Measurements from ENCODE around the gene HDHD5.

HDHD5 gene

GRCh38 chr22:17120711-17121232 lies 38.3 kb downstream of the HDHD5 start:
- peak overlapping the region; percentile 32 for H3K4me3 ChIP-seq (replicated peaks; ENCODE audit: low read depth, low read length)
- no peak for TF ChIP-seq CTCF (IDR thresholded peaks at IDR 0.05; ENCODE audit: low read depth, low read length, missing control alignments)
- no peak for DNase-seq (ENCODE audit: extremely low read depth, low read depth)

- DNase-seq (ENCODE audit: extremely low read depth, low read depth) = no peak
These were observed 38.8 kb downstream of the HDHD5 start for GRCh38 chr22:17120281-17120680.

GRCh38 chr22:17119481-17120202 lies 39.4 kb downstream of the HDHD5 start:
- H3K4me3 ChIP-seq (replicated peaks; ENCODE audit: low read depth, low read length) = no peak overlapping the region
- peak; percentile 26 for TF ChIP-seq CTCF (IDR thresholded peaks at IDR 0.05; ENCODE audit: low read depth, low read length, missing control alignments)
- no peak for DNase-seq (ENCODE audit: extremely low read depth, low read depth)

More at GRCh38 chr22:17120281-17120680, 38.8 kb downstream of the HDHD5 start:
- H3K4me3 ChIP-seq (replicated peaks; ENCODE audit: low read depth, low read length) = no peak overlapping the region
- TF ChIP-seq CTCF (IDR thresholded peaks at IDR 0.05; ENCODE audit: low read depth, low read length, missing control alignments) = no peak

GRCh38 chr22:17118342-17118741 lies 40.7 kb downstream of the HDHD5 start:
- TF ChIP-seq CTCF (IDR thresholded peaks at IDR 0.05; ENCODE audit: low read depth, low read length, missing control alignments) = no peak
- no peak for DNase-seq (ENCODE audit: extremely low read depth, low read depth)
- H3K4me3 ChIP-seq (replicated peaks; ENCODE audit: low read depth, low read length) = no peak overlapping the region

- no peak overlapping the region for H3K4me3 ChIP-seq (replicated peaks; ENCODE audit: low read depth, low read length)
- no peak for DNase-seq (ENCODE audit: extremely low read depth, low read depth)
- TF ChIP-seq CTCF (IDR thresholded peaks at IDR 0.05; ENCODE audit: low read depth, low read length, missing control alignments) = no peak
These were observed 41.2 kb downstream of the HDHD5 start for GRCh38 chr22:17117890-17118289.

- no peak overlapping the region for H3K4me3 ChIP-seq (replicated peaks; ENCODE audit: low read depth, low read length)
- no peak for TF ChIP-seq CTCF (IDR thresholded peaks at IDR 0.05; ENCODE audit: low read depth, low read length, missing control alignments)
- no peak for DNase-seq (ENCODE audit: extremely low read depth, low read depth)
These were observed 41.7 kb downstream of the HDHD5 start for GRCh38 chr22:17117400-17117799.
